HCT116 (cell line): ENCODE results near the gene ARAP1.

ENCODE experiments used
- ATF3 ChIP-seq: IDR thresholded peaks from 2 replicates; pipeline ENCODE4 v1.6.1; 2012
- CTCF ChIP-seq, 3 experiments: fragments of 200-600 bp in 1 of 3; sonication (generic) in 1 of 3; IDR thresholded peaks in 2 of 3; conservative IDR thresholded peaks in 1 of 3; 2 replicates each; pipeline ENCODE4 v1.5.1; 2012 to 2017; ENCODE audit warnings: low read depth in 2 of 3, low read length in 2 of 3, antibody characterized with exemption in 1 of 3, borderline replicate concordance in 1 of 3, control low read depth in 1 of 3, mild to moderate bottlenecking in 1 of 3, mixed read lengths in 1 of 3, mixed run types in 1 of 3, moderate library complexity in 1 of 3; ENCODE audit not compliant: insufficient read depth in 1 of 3
- EGR1 ChIP-seq: IDR thresholded peaks from 2 replicates; pipeline ENCODE4 v1.6.1; 2012; ENCODE audit warnings: low read depth
- EZH2 ChIP-seq: fragments of 200-600 bp; sonication (generic); IDR thresholded peaks from 2 replicates; pipeline ENCODE4 v1.6.1; 2017; ENCODE audit warnings: antibody characterized with exemption, mixed run types
- EZH2phosphoT487 ChIP-seq: fragments of 200-600 bp; IDR thresholded peaks from 2 replicates; pipeline ENCODE4 v1.6.1; 2018; ENCODE audit warnings: antibody characterized with exemption, borderline replicate concordance
- FOSL1 ChIP-seq: IDR thresholded peaks from 2 replicates; pipeline ENCODE4 v1.6.1; 2012; ENCODE audit warnings: low read depth
- JUND ChIP-seq: IDR thresholded peaks from 2 replicates; pipeline ENCODE4 v1.6.1; 2012
- MAX ChIP-seq: IDR thresholded peaks from 2 replicates; pipeline ENCODE4 v1.6.1; 2012
- POLR2A ChIP-seq: IDR thresholded peaks from 2 replicates; pipeline ENCODE4 v1.7.0; 2011; ENCODE audit warnings: borderline replicate concordance; ENCODE audit not compliant: insufficient read depth, insufficient read length; ENCODE audit errors: extremely low read depth
- POLR2AphosphoS5 ChIP-seq: IDR thresholded peaks from 2 replicates; pipeline ENCODE4 v1.6.1; 2011; ENCODE audit warnings: mild to moderate bottlenecking, low read depth, low read length, moderate library complexity
- REST ChIP-seq: IDR thresholded peaks from 2 replicates; pipeline ENCODE4 v1.6.1; 2012; ENCODE audit warnings: low read depth
- YY1 ChIP-seq: IDR thresholded peaks from 2 replicates; pipeline ENCODE4 v1.6.1; 2011; ENCODE audit warnings: low read length, low read depth, moderate library complexity, mild to moderate bottlenecking; ENCODE audit not compliant: insufficient replicate concordance; ENCODE audit errors: extremely low read depth

- TF ChIP-seq CTCF (IDR thresholded peaks at IDR 0.05 in 2 of 3, conservative IDR thresholded peaks at IDR 0.05 in 1 of 3; ENCODE audit: borderline replicate concordance in 1 of 3, insufficient read depth in 1 of 3, low read depth in 2 of 3, low read length in 2 of 3): no peak
- no peak for TF ChIP-seq YY1
- TF ChIP-seq EZH2phosphoT487: no peak
- no peak for TF ChIP-seq POLR2A
- no peak for TF ChIP-seq JUND
- no peak for TF ChIP-seq FOSL1
- no peak for TF ChIP-seq MAX
- TF ChIP-seq POLR2AphosphoS5: no peak
- no peak for TF ChIP-seq EZH2
- no peak for TF ChIP-seq REST
- no peak for TF ChIP-seq ATF3
- no peak for TF ChIP-seq EGR1
These were observed 98.6 kb downstream of the ARAP1 start for GRCh38 chr11:72653649-72654048.
